Tibial nerve (tissue), 4 donors: ENCODE results near the gene TJP2. TPM values are rescaled to one million over a fixed set of nuclear protein-coding genes. Genes with fewer than 3 reads are reported as not detected.

ENCODE experiments used
- DNase-seq, 2 donors: peaks; one replicate each; pipeline ENCODE4 v3.0.0-alpha.2; 2019; ENCODE audit warnings: low spot score in 2 of 2
- H3K27ac ChIP-seq, 4 donors: fragments of 200-600 bp; sonication (generic) in 3 of 4; one replicate each; pipeline ENCODE4 v1.5.1; 2017 to 2019; ENCODE audit warnings: mild to moderate bottlenecking in 1 of 4
- H3K27me3 ChIP-seq, 2 donors: fragments of 200-600 bp; sonication (generic) in 1 of 2; one replicate each; pipeline versions ENCODE4 v1.5.1 to v1.6.0; 2017 to 2019
- H3K36me3 ChIP-seq, 3 donors: fragments of 200-600 bp; sonication (generic); one replicate each; pipeline ENCODE4 v1.5.1; 2018 to 2019
- H3K4me1 ChIP-seq, 4 donors: fragments of 200-600 bp; sonication (generic) in 3 of 4; one replicate each; pipeline ENCODE4 v1.5.1; 2017 to 2019
- H3K4me3 ChIP-seq, 4 donors: fragments of 200-600 bp; sonication (generic) in 3 of 4; one replicate each; pipeline ENCODE4 v1.5.1; 2017 to 2019; ENCODE audit warnings: mild to moderate bottlenecking in 1 of 4, moderate library complexity in 1 of 4
- H3K9me3 ChIP-seq, 4 donors: fragments of 200-600 bp; sonication (generic) in 3 of 4; one replicate each; pipeline ENCODE4 v1.5.1; 2017 to 2019
- EP300 ChIP-seq, 2 donors: sonication (generic); formaldehyde crosslinking; IDR thresholded peaks; one replicate each; pipeline ENCODE4 v1.6.1; 2017; ENCODE audit warnings: antibody characterized with exemption in 2 of 2, mild to moderate bottlenecking in 1 of 2
- POLR2A ChIP-seq, 2 donors: fragments of 450-650 bp; IDR thresholded peaks; one replicate each; pipeline ENCODE4 v1.6.1; 2017; ENCODE audit warnings: antibody characterized with exemption in 2 of 2, mild to moderate bottlenecking in 2 of 2, moderate library complexity in 2 of 2
- WGBS, 2 donors: methylation state at CpG; one replicate each; pipeline ENCODE4 v1.1.5; 2018; 5-methylcytosine and 5-hydroxymethylcytosine counted together
- total RNA-seq, 4 donors: library from RNA; depleted of rRNA; stranded (reverse); fragments of >200 nt; gene quantifications; one replicate each; pipeline ENCODE4 v1.1.0, GENCODE V29; 2016
- TF ChIP-seq, protein P1 (sequence below), 5 experiments: fragments of 200-600 bp in 3 of 5; fragments of 450-650 bp in 2 of 5; sonication (generic) in 3 of 5; IDR thresholded peaks; one replicate each; pipeline ENCODE4 v1.5.1; 2016 to 2019; ENCODE audit warnings: antibody characterized with exemption in 5 of 5, mild to moderate bottlenecking in 3 of 5, moderate library complexity in 2 of 5

Gene TJP2
- total RNA-seq, 4 donors from 2014 or later: 123 to 207 (median 182) TPM

DNA sequence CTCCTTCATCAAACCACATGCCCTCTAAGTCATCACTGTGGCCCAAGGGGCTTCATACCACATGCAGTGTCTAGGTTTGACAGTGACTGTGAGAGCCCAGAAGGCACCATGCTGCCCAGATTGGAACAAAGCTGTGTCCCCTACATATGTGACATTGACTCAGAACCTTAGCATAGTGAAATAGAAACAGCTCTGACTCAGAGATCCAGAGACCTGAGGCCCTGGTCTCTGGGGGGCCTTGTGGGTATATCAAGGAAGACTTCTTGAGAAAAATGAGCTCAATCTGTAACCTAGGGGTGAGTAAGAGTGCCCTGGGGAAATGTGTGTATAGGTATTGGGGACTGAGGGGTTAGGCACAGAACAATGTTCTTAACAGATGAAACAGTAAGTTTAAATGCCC is 143.8 kb downstream of the TJP2 start:
- TF ChIP-seq, protein P1, sequence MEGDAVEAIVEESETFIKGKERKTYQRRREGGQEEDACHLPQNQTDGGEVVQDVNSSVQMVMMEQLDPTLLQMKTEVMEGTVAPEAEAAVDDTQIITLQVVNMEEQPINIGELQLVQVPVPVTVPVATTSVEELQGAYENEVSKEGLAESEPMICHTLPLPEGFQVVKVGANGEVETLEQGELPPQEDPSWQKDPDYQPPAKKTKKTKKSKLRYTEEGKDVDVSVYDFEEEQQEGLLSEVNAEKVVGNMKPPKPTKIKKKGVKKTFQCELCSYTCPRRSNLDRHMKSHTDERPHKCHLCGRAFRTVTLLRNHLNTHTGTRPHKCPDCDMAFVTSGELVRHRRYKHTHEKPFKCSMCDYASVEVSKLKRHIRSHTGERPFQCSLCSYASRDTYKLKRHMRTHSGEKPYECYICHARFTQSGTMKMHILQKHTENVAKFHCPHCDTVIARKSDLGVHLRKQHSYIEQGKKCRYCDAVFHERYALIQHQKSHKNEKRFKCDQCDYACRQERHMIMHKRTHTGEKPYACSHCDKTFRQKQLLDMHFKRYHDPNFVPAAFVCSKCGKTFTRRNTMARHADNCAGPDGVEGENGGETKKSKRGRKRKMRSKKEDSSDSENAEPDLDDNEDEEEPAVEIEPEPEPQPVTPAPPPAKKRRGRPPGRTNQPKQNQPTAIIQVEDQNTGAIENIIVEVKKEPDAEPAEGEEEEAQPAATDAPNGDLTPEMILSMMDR (IDR thresholded peaks at IDR 0.05): no peak
- TF ChIP-seq POLR2A (IDR thresholded peaks at IDR 0.05) (no peak), EP300 (IDR thresholded peaks at IDR 0.05) (no peak)
- no peaks in the 10 kb centered on the region for H3K36me3 ChIP-seq
- H3K27me3 ChIP-seq: peaks cover 2 to 3% of the 10 kb centered on the region in 2 donors
- H3K4me1 ChIP-seq: no peaks in the 10 kb centered on the region
- no peak overlapping the region for H3K27ac ChIP-seq
- no peak for DNase-seq
- peaks cover 0 to 12% (median 0%) of the 10 kb centered on the region in 4 donors for H3K9me3 ChIP-seq
- H3K4me3 ChIP-seq: no peak overlapping the region

DNA sequence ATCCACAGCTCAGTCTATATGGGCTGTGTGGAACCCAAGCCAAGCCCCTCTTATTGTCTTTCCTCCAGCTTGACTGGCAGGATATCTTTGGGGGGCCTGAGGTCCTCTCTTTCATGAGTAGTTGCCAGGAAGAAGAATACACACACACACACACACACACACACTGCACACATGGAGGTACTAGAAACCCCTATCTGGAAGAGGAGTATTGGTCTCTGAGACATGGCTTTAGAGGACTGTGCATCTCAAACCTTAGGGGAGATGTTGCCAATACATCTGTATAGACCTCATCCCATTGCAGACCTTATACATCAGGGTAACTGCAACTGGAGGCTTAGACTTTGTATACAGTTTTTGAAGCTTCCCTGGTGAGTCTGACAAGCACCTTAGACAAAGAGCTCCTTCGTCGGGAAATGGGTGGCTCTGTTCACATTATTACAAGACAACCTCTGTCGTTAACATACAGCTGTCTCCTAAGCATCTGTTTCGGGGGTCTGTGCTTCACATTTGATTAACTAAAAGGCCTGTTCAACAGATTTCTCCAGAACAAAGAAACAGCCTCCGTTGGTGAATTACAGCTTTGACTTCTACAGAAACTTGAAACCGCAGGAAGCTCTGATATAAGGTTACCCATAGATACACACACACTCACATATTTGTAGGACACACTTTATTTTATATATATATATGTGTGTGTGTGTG is 145.4 kb downstream of the TJP2 start:
- Histone ChIP-seq H3K4me1 (peaks cover 0 to 3% (median 1%) of the 10 kb centered on the region in 4 donors), H3K27ac (no peak overlapping the region), H3K27me3 (peaks cover 2 to 14% of the 10 kb centered on the region in 2 donors), H3K9me3 (no peaks in the 10 kb centered on the region), H3K4me3 (no peak overlapping the region), H3K36me3 (no peaks in the 10 kb centered on the region)
- no peak for DNase-seq
- no peak for TF ChIP-seq POLR2A (IDR thresholded peaks at IDR 0.05)
- TF ChIP-seq EP300 (IDR thresholded peaks at IDR 0.05): no peak
- TF ChIP-seq, protein P1 (IDR thresholded peaks at IDR 0.05): no peak
- WGBS, 2 donors: 51 to 58% methylated on average over 6 of the region's 6 CpGs

DNA sequence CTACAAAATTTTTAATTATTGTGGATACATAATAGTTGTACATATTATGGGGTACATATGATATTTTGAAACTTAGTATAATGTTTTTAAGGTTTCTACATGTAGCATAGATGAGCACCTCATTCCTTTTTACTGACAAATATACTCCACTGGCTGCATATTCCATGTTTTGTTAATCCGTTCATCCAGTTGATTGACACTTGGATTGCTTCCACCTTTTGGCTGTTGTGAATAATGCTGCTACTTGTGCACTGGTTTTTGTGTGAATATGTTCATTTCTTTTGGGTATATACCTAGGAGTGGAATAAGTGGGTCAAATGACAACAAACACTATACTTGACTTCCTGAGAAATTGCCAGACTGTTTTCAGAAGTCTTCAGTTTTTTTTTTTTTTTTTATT is 148.2 kb downstream of the TJP2 start:
- Histone ChIP-seq H3K9me3 (no peaks in the 10 kb centered on the region), H3K36me3 (no peaks in the 10 kb centered on the region), H3K27ac (no peak overlapping the region), H3K4me3 (no peak overlapping the region), H3K27me3 (peaks cover 0 to 38% of the 10 kb centered on the region in 2 donors), H3K4me1 (peaks cover 0 to 18% (median 6%) of the 10 kb centered on the region in 4 donors)
- WGBS, 2 donors: 33 to 36% methylated on average over 1 of the region's 1 CpG
- DNase-seq: no peak
- TF ChIP-seq POLR2A (IDR thresholded peaks at IDR 0.05) (no peak), EP300 (IDR thresholded peaks at IDR 0.05) (no peak)
- TF ChIP-seq, protein P1 (IDR thresholded peaks at IDR 0.05): no peak

DNA sequence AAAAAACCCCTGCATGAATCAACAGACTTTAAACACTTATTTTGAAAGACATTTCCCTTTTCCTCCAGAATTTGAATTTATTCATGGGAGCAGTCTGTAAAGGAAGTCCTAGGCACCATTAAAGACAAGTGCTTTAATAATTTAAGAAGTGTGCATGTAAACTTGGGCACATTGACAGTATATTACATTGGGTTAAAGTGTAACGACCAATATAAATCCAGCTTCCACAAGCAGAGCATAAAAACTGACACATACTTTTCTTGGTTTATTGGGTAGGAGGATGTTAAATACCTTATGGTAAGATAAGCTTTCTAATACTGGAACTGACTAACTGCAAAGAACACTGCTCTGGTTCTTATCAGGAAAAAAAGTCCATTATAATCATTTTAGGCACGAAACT is 149.8 kb downstream of the TJP2 start:
- no peak overlapping the region for H3K27ac ChIP-seq
- no peak for DNase-seq
- peaks cover 0 to 18% (median 6%) of the 10 kb centered on the region in 4 donors for H3K4me1 ChIP-seq
- H3K9me3 ChIP-seq: no peaks in the 10 kb centered on the region
- no peak overlapping the region for H3K4me3 ChIP-seq
- WGBS, 2 donors: 72 to 82% methylated on average over 2 of the region's 2 CpGs
- TF ChIP-seq EP300 (IDR thresholded peaks at IDR 0.05) (no peak), POLR2A (IDR thresholded peaks at IDR 0.05) (no peak)
- TF ChIP-seq, protein P1 (IDR thresholded peaks at IDR 0.05): no peak
- peaks cover 0 to 42% of the 10 kb centered on the region in 2 donors for H3K27me3 ChIP-seq
- H3K36me3 ChIP-seq: no peaks in the 10 kb centered on the region

Other genes starting within 250 kb of the TJP2 start
- gene PRKACG, start 160.2 kb upstream of the TJP2 start, total RNA-seq: not detected
- gene FXN, start 138.5 kb upstream of the TJP2 start, total RNA-seq: 1 to 10 TPM; 2.4 to 7.3 (median 5.2) TPM
- gene ENTREP1, start 150.9 kb downstream of the TJP2 start, total RNA-seq: 1 to 10 TPM; 2.3 to 6.3 (median 3.7) TPM